SJCRH30 (cell line): ENCODE results near the gene FAM168A. TPM values are rescaled to one million over a fixed set of nuclear protein-coding genes. Genes with fewer than 3 reads are reported as not detected.

Experiments used
- DNase-seq, 2 experiments: peaks; one replicate each; pipeline ENCODE4 v3.0.0-alpha.2; 2015 to 2020
- H3K27ac ChIP-seq: fragments of 250-450 bp; sonication (Bioruptor Pico); 2 replicates; pipeline ENCODE4 v1.5.1; 2020; ENCODE audit warnings: mild to moderate bottlenecking, moderate library complexity
- H3K27me3 ChIP-seq: fragments of 250-450 bp; sonication (Bioruptor Pico); 2 replicates; pipeline ENCODE4 v1.5.1; 2020; ENCODE audit warnings: mild to moderate bottlenecking, moderate library complexity
- H3K36me3 ChIP-seq: fragments of 250-450 bp; sonication (Bioruptor Pico); 2 replicates; pipeline ENCODE4 v1.5.1; 2020; ENCODE audit warnings: mild to moderate bottlenecking, moderate library complexity
- H3K4me1 ChIP-seq: fragments of 250-450 bp; sonication (Bioruptor Pico); 2 replicates; pipeline ENCODE4 v1.5.1; 2020; ENCODE audit warnings: mild to moderate bottlenecking, moderate library complexity
- H3K4me3 ChIP-seq: fragments of 250-450 bp; sonication (Bioruptor Pico); 2 replicates; pipeline ENCODE4 v1.5.1; 2020; ENCODE audit warnings: mild to moderate bottlenecking, moderate library complexity
- H3K9me3 ChIP-seq: fragments of 250-450 bp; sonication (Bioruptor Pico); replicated peaks from 2 replicates; pipeline ENCODE4 v1.5.1; 2020; ENCODE audit warnings: mild to moderate bottlenecking, moderate library complexity
- total RNA-seq: library from RNA; depleted of rRNA; stranded (reverse); fragments of >200 nt; shearing (Covaris generic); gene quantifications from 2 replicates; pipeline ENCODE4 v1.2.3, GENCODE V29; 2014

Gene FAM168A
- total RNA-seq, 1 experiment from 2014 or later: 32.8 TPM

- no peak for DNase-seq
- no peak overlapping the region for H3K27ac ChIP-seq
- no peaks in the 10 kb centered on the region for H3K9me3 ChIP-seq
- no peak overlapping the region for H3K4me3 ChIP-seq
- peaks cover 29% of the 10 kb centered on the region for H3K4me1 ChIP-seq
- no peaks in the 10 kb centered on the region for H3K27me3 ChIP-seq
- H3K36me3 ChIP-seq: no peaks in the 10 kb centered on the region
These were observed 214.4 kb downstream of the FAM168A start for GRCh38 chr11:73383249-73384124.

GRCh38 chr11:73382747-73383146, 215.2 kb downstream of the FAM168A start:
- H3K4me3 ChIP-seq: no peak overlapping the region
- H3K27me3 ChIP-seq: no peaks in the 10 kb centered on the region
- no peak overlapping the region for H3K27ac ChIP-seq
- H3K4me1 ChIP-seq: peaks cover 21% of the 10 kb centered on the region
- H3K9me3 ChIP-seq: no peaks in the 10 kb centered on the region
- DNase-seq: no peak
- H3K36me3 ChIP-seq: no peaks in the 10 kb centered on the region

GRCh38 chr11:73382183-73382582, 215.7 kb downstream of the FAM168A start:
- Histone ChIP-seq H3K27ac (no peak overlapping the region), H3K9me3 (no peaks in the 10 kb centered on the region), H3K27me3 (no peaks in the 10 kb centered on the region), H3K36me3 (no peaks in the 10 kb centered on the region), H3K4me3 (no peak overlapping the region), H3K4me1 (peaks cover 16% of the 10 kb centered on the region)
- DNase-seq: no peak

- H3K4me1 ChIP-seq: peaks cover 10% of the 10 kb centered on the region
- no peaks in the 10 kb centered on the region for H3K36me3 ChIP-seq
- DNase-seq: no peak
These were observed 216.3 kb downstream of the FAM168A start for GRCh38 chr11:73381589-73381988.

GRCh38 chr11:73380897-73381410, 217.0 kb downstream of the FAM168A start:
- Histone ChIP-seq H3K4me3 (no peak overlapping the region), H3K4me1 (peaks cover 5% of the 10 kb centered on the region; the same call in 1 of the 2 replicates), H3K27ac (no peak overlapping the region), H3K36me3 (no peaks in the 10 kb centered on the region), H3K27me3 (no peaks in the 10 kb centered on the region), H3K9me3 (no peaks in the 10 kb centered on the region)
- no peak for DNase-seq

More at GRCh38 chr11:73381589-73381988, 216.3 kb downstream of the FAM168A start:
- H3K4me3 ChIP-seq: no peak overlapping the region
- H3K27me3 ChIP-seq: no peaks in the 10 kb centered on the region
- no peak overlapping the region for H3K27ac ChIP-seq
- no peaks in the 10 kb centered on the region for H3K9me3 ChIP-seq

GRCh38 chr11:73380331-73380730, 217.6 kb downstream of the FAM168A start:
- Histone ChIP-seq H3K9me3 (no peaks in the 10 kb centered on the region), H3K27ac (no peak overlapping the region), H3K4me3 (no peak overlapping the region), H3K36me3 (no peaks in the 10 kb centered on the region), H3K4me1 (no peaks in the 10 kb centered on the region; the same call in 1 of the 2 replicates), H3K27me3 (no peaks in the 10 kb centered on the region)
- no peak for DNase-seq

GRCh38 chr11:73379189-73379880, 218.6 kb downstream of the FAM168A start:
- no peaks in the 10 kb centered on the region for H3K4me1 ChIP-seq
- no peak overlapping the region for H3K4me3 ChIP-seq
- no peaks in the 10 kb centered on the region for H3K36me3 ChIP-seq
- H3K27me3 ChIP-seq: no peaks in the 10 kb centered on the region
- H3K9me3 ChIP-seq: no peaks in the 10 kb centered on the region
- H3K27ac ChIP-seq: no peak overlapping the region
- DNase-seq: no peak

GRCh38 chr11:73376803-73377629, 220.9 kb downstream of the FAM168A start:
- Histone ChIP-seq H3K4me1 (no peaks in the 10 kb centered on the region), H3K9me3 (no peaks in the 10 kb centered on the region), H3K4me3 (peak overlapping the region; percentile 81), H3K27ac (peak overlapping the region; percentile 46), H3K27me3 (no peaks in the 10 kb centered on the region), H3K36me3 (no peaks in the 10 kb centered on the region)
- DNase-seq: peak; percentile 40 to 41

- H3K27me3 ChIP-seq: no peaks in the 10 kb centered on the region
- no peaks in the 10 kb centered on the region for H3K36me3 ChIP-seq
- H3K4me3 ChIP-seq: peak within 1 kb of the TSS; percentile 81
- DNase-seq: peak; percentile 83 to 90
- H3K4me1 ChIP-seq: no peaks in the 10 kb centered on the region
- H3K27ac ChIP-seq: peak within 1 kb of the TSS; percentile 46
- H3K9me3 ChIP-seq: no peaks in the 10 kb centered on the region
These were observed 221.6 kb downstream of the FAM168A start, which contains the start of gene RELT for GRCh38 chr11:73376160-73376802. TSS of gene RELT (plus strand) at chr11:73376399. CDS start at chr11:73389137, 12,738 bp downstream.

GRCh38 chr11:73375830-73376159, 222.1 kb downstream of the FAM168A start:
- H3K27ac ChIP-seq: no peak overlapping the region
- no peaks in the 10 kb centered on the region for H3K36me3 ChIP-seq
- H3K4me3 ChIP-seq: peak overlapping the region; percentile 81

GRCh38 chr11:73374151-73374550, 223.8 kb downstream of the FAM168A start:
- H3K4me3 ChIP-seq: no peak overlapping the region
- H3K27ac ChIP-seq: no peak overlapping the region
- H3K36me3 ChIP-seq: no peaks in the 10 kb centered on the region
- no peak for DNase-seq
- H3K4me1 ChIP-seq: no peaks in the 10 kb centered on the region
- no peaks in the 10 kb centered on the region for H3K9me3 ChIP-seq
- H3K27me3 ChIP-seq: no peaks in the 10 kb centered on the region

More at GRCh38 chr11:73375830-73376159, 222.1 kb downstream of the FAM168A start:
- H3K27me3 ChIP-seq: no peaks in the 10 kb centered on the region
- H3K4me1 ChIP-seq: no peaks in the 10 kb centered on the region
- H3K9me3 ChIP-seq: no peaks in the 10 kb centered on the region
- DNase-seq: no peak

GRCh38 chr11:73372375-73372993, 225.4 kb downstream of the FAM168A start:
- Histone ChIP-seq H3K4me3 (no peak overlapping the region), H3K27me3 (no peaks in the 10 kb centered on the region), H3K9me3 (no peaks in the 10 kb centered on the region), H3K36me3 (no peaks in the 10 kb centered on the region), H3K27ac (no peak overlapping the region), H3K4me1 (no peaks in the 10 kb centered on the region)
- DNase-seq: no peak

GRCh38 chr11:73367482-73368024, 230.4 kb downstream of the FAM168A start:
- DNase-seq: no peak
- no peak overlapping the region for H3K27ac ChIP-seq
- no peaks in the 10 kb centered on the region for H3K9me3 ChIP-seq
- no peak overlapping the region for H3K4me3 ChIP-seq
- H3K27me3 ChIP-seq: no peaks in the 10 kb centered on the region
- no peaks in the 10 kb centered on the region for H3K4me1 ChIP-seq
- no peaks in the 10 kb centered on the region for H3K36me3 ChIP-seq
